HL-60 (cell line): ENCODE results near the gene ZNRF3.

ENCODE experiments used
- DNase-seq, 2 experiments: peaks; one replicate each; pipeline ENCODE4 v3.0.0-alpha.2; 2010 to 2020; ENCODE audit warnings: low read depth in 1 of 2, low spot score in 1 of 2
- H3K27ac ChIP-seq: fragments of 250-450 bp; sonication (Bioruptor Pico); replicated peaks from 2 replicates; pipeline ENCODE4 v1.5.1; 2020; ENCODE audit warnings: mild to moderate bottlenecking, moderate library complexity
- H3K27me3 ChIP-seq: fragments of 250-450 bp; sonication (Bioruptor Pico); 2 replicates; pipeline ENCODE4 v1.5.1; 2021; ENCODE audit warnings: mild to moderate bottlenecking, moderate library complexity; ENCODE audit not compliant: insufficient read depth, poor library complexity, severe bottlenecking
- H3K4me3 ChIP-seq: replicated peaks from 2 replicates; pipeline ENCODE4 v1.5.1; 2011; ENCODE audit warnings: mild to moderate bottlenecking, control low read depth, low read length; ENCODE audit not compliant: insufficient read depth
- CTCF ChIP-seq: IDR thresholded peaks from one replicate; pipeline ENCODE4 v1.5.1; 2011; ENCODE audit warnings: low read length, control low read depth, inconsistent platforms; ENCODE audit not compliant: insufficient read depth
- GABPA ChIP-seq: IDR thresholded peaks from 2 replicates; pipeline ENCODE4 v1.6.1; 2012; ENCODE audit warnings: low read depth
- POLR2AphosphoS5 ChIP-seq: IDR thresholded peaks from 2 replicates; pipeline ENCODE4 v1.6.1; 2012; ENCODE audit warnings: low read depth
- SPI1 ChIP-seq: IDR thresholded peaks from 2 replicates; pipeline ENCODE4 v1.6.1; 2012; ENCODE audit warnings: low read depth, mild to moderate bottlenecking, borderline replicate concordance
- TF ChIP-seq, protein P1 (sequence below): IDR thresholded peaks from 2 replicates; pipeline ENCODE4 v1.6.1; 2012; ENCODE audit warnings: low read depth; ENCODE audit not compliant: insufficient replicate concordance

ZNRF3 gene

DNA sequence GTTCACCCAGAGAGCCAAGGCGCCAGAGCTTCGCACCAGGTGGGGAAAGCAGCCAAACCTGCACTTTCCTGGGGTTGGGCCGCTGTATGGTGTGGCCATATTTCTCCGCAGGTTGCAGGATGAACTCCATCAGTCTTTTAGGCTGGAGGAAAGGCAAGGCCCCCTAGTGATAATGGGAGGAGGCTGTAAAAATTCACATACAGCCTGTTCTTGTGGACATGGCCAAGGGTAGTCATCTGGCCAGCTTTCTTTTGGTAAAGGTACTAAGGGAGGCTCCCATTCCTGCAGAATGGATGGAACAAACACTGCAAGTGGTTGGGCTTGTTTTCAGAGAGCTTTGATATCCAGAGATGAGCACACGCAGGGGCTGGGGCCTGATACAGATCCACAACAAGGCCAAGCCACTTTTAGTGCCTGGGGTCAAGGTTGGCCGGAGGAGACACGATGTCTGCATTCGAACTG lies 148.7 kb downstream of the ZNRF3 start:
- no peaks in the 10 kb centered on the region for H3K27me3 ChIP-seq
- no peak overlapping the region for H3K4me3 ChIP-seq
- TF ChIP-seq SPI1 (no peak), CTCF (no peak), GABPA (no peak), POLR2AphosphoS5 (no peak)
- TF ChIP-seq, protein P1, sequence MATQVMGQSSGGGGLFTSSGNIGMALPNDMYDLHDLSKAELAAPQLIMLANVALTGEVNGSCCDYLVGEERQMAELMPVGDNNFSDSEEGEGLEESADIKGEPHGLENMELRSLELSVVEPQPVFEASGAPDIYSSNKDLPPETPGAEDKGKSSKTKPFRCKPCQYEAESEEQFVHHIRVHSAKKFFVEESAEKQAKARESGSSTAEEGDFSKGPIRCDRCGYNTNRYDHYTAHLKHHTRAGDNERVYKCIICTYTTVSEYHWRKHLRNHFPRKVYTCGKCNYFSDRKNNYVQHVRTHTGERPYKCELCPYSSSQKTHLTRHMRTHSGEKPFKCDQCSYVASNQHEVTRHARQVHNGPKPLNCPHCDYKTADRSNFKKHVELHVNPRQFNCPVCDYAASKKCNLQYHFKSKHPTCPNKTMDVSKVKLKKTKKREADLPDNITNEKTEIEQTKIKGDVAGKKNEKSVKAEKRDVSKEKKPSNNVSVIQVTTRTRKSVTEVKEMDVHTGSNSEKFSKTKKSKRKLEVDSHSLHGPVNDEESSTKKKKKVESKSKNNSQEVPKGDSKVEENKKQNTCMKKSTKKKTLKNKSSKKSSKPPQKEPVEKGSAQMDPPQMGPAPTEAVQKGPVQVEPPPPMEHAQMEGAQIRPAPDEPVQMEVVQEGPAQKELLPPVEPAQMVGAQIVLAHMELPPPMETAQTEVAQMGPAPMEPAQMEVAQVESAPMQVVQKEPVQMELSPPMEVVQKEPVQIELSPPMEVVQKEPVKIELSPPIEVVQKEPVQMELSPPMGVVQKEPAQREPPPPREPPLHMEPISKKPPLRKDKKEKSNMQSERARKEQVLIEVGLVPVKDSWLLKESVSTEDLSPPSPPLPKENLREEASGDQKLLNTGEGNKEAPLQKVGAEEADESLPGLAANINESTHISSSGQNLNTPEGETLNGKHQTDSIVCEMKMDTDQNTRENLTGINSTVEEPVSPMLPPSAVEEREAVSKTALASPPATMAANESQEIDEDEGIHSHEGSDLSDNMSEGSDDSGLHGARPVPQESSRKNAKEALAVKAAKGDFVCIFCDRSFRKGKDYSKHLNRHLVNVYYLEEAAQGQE = no peak
- no peak overlapping the region for H3K27ac ChIP-seq
- DNase-seq = no peak

DNA sequence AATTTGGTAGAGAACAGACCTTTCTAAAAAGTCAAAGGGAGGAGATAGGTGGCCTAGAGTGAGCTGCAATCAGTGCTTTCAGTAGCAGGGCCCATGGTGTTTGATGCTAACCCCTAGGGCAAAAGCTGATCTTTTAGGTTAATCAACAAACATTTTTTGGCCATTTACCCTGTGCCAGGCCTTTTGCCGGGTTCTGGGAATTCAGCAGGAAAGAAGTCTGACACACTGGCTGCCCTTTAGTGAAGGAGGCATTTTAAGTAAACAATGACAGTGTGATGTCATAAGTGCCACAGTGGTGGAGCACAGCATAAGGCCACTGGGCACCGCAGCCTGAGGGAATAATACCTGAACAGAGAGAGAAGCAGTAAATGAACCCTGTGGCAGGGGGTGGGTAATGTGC lies 149.2 kb downstream of the ZNRF3 start:
- H3K27me3 ChIP-seq = no peaks in the 10 kb centered on the region
- no peak overlapping the region for H3K27ac ChIP-seq
- no peak for DNase-seq
- H3K4me3 ChIP-seq = no peak overlapping the region
- TF ChIP-seq, protein P1 = no peak
- TF ChIP-seq POLR2AphosphoS5 (no peak), GABPA (no peak), CTCF (no peak), SPI1 (no peak)

DNA sequence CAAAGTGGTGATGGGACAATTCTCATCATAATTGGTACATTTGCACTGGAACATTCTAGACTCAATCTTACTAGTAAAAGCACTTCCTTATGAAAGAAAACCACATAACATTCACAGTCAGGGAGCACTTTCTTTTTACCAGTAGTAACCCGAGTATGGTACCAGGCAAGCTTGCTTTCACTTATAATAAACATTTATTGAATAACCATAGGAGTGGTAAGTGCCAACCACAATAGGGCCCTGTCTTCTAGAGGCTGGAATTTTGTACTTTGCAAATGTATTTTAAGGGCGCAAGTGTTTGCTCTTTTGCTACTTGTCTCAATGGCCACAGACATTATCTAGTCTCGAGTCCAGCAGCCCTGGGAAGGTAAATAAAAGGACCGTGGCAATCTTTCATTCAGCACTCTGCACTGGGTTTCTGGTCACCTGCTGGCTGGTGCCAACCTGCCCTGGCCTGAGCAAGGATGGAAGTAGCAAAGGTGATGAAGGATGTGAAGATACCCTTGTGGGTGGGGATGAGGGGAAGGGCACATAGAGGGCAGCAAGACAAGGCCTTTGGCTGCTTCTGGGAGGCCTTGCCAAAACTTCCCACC lies 154.1 kb downstream of the ZNRF3 start:
- Histone ChIP-seq H3K27me3 (no peaks in the 10 kb centered on the region), H3K4me3 (no peak overlapping the region), H3K27ac (no peak overlapping the region)
- no peak for DNase-seq
- TF ChIP-seq POLR2AphosphoS5 = no peak
- no peak for TF ChIP-seq GABPA
- no peak for TF ChIP-seq CTCF
- TF ChIP-seq, protein P1 = no peak
- TF ChIP-seq SPI1 = no peak
